Karpas-422 (cell line): ENCODE measurements around the gene HPS1. TPM values are rescaled to one million over a fixed set of nuclear protein-coding genes. Genes with fewer than 3 reads are reported as not detected.

Experiments
- DNase-seq: peaks from one replicate; pipeline ENCODE4 v3.0.0-alpha.2; 2015
- H2AFZ ChIP-seq: fragments of 200-600 bp; sonication (generic); 2 replicates; pipeline ENCODE4 v1.6.1; 2014; ENCODE audit warnings: antibody characterized with exemption, low read length, mixed read lengths
- H3K27ac ChIP-seq: fragments of 200-600 bp; sonication (generic); 2 replicates; pipeline ENCODE4 v1.5.1; 2014; ENCODE audit warnings: mild to moderate bottlenecking, low read length, moderate library complexity
- H3K27me3 ChIP-seq: fragments of 200-600 bp; sonication (generic); 2 replicates; pipeline ENCODE4 v1.6.1; 2014; ENCODE audit warnings: low read length, mixed read lengths
- H3K36me3 ChIP-seq: fragments of 200-600 bp; sonication (generic); 2 replicates; pipeline ENCODE4 v1.6.1; 2014; ENCODE audit warnings: low read length, mixed read lengths; ENCODE audit not compliant: insufficient read depth
- H3K4me1 ChIP-seq: fragments of 200-600 bp; sonication (generic); 2 replicates; pipeline ENCODE4 v1.6.1; 2014; ENCODE audit warnings: mild to moderate bottlenecking, low read length, mixed read lengths
- H3K4me2 ChIP-seq: fragments of 200-600 bp; sonication (generic); 2 replicates; pipeline ENCODE4 v1.6.1; 2014; ENCODE audit warnings: low read length, low read depth, mild to moderate bottlenecking; ENCODE audit not compliant: poor library complexity, severe bottlenecking
- H3K4me3 ChIP-seq: fragments of 200-600 bp; sonication (generic); 2 replicates; pipeline ENCODE4 v1.5.1; 2014; ENCODE audit warnings: mild to moderate bottlenecking, antibody characterized with exemption, low read length, mixed read lengths
- H3K79me2 ChIP-seq: fragments of 200-600 bp; sonication (generic); 2 replicates; pipeline ENCODE4 v1.6.1; 2014; ENCODE audit warnings: mild to moderate bottlenecking, low read length, mixed read lengths
- H3K9ac ChIP-seq: fragments of 200-600 bp; sonication (generic); 2 replicates; pipeline ENCODE4 v1.6.0; 2014; ENCODE audit warnings: low read length
- H3K9me2 ChIP-seq: fragments of 200-600 bp; sonication (generic), shearing (Covaris generic); replicated peaks from 2 replicates; pipeline ENCODE4 v1.6.0; 2014; ENCODE audit warnings: mild to moderate bottlenecking, low read length, moderate library complexity; ENCODE audit not compliant: insufficient read depth
- H3K9me3 ChIP-seq: fragments of 300-700, 200-600 bp; sonication (generic); 2 replicates; pipeline ENCODE4 v1.6.1; 2014; ENCODE audit warnings: low read length, mixed read lengths
- H4K20me1 ChIP-seq: fragments of 200-600 bp; sonication (generic); 2 replicates; pipeline ENCODE4 v1.6.1; 2014; ENCODE audit warnings: mild to moderate bottlenecking, antibody characterized with exemption, low read length, low read depth; ENCODE audit not compliant: insufficient read depth
- total RNA-seq: library from RNA; depleted of rRNA; stranded (reverse); fragments of >200 nt; shearing (Covaris generic); gene quantifications from 2 replicates; pipeline ENCODE4 v1.2.3, GENCODE V29; 2014; ENCODE audit warnings: low replicate concordance

Gene HPS1
- total RNA-seq, 1 experiment from 2014 or later, result 35.6 TPM

GRCh38 chr10:98482096-98482495 lies 35.4 kb upstream of the HPS1 start:
- Histone ChIP-seq H3K4me1 (no peaks in the 10 kb centered on the region), H3K4me2 (no peak overlapping the region), H2AFZ (no peak overlapping the region), H3K9me3 (no peaks in the 10 kb centered on the region), H3K9me2 (no peaks in the 10 kb centered on the region), H3K4me3 (no peak overlapping the region), H4K20me1 (no peaks in the 10 kb centered on the region), H3K27me3 (no peaks in the 10 kb centered on the region), H3K27ac (no peak overlapping the region), H3K9ac (no peak overlapping the region), H3K79me2 (no peaks in the 10 kb centered on the region), H3K36me3 (no peaks in the 10 kb centered on the region)
- no peak for DNase-seq

GRCh38 chr10:98481404-98481945 lies 34.7 kb upstream of the HPS1 start:
- Histone ChIP-seq H4K20me1 (no peaks in the 10 kb centered on the region), H3K9me3 (no peaks in the 10 kb centered on the region), H3K4me2 (no peak overlapping the region), H3K4me3 (no peak overlapping the region), H2AFZ (no peak overlapping the region), H3K27me3 (no peaks in the 10 kb centered on the region), H3K79me2 (no peaks in the 10 kb centered on the region), H3K4me1 (no peaks in the 10 kb centered on the region), H3K36me3 (no peaks in the 10 kb centered on the region), H3K9me2 (no peaks in the 10 kb centered on the region), H3K9ac (no peak overlapping the region), H3K27ac (no peak overlapping the region)
- DNase-seq, result no peak

GRCh38 chr10:98478430-98479222 lies 31.9 kb upstream of the HPS1 start:
- no peak overlapping the region for H3K4me2 ChIP-seq
- no peaks in the 10 kb centered on the region for H3K9me2 ChIP-seq
- no peak for DNase-seq
- H3K36me3 ChIP-seq, result no peaks in the 10 kb centered on the region
- no peaks in the 10 kb centered on the region for H3K4me1 ChIP-seq
- no peak overlapping the region for H2AFZ ChIP-seq
- no peaks in the 10 kb centered on the region for H4K20me1 ChIP-seq
- no peak overlapping the region for H3K27ac ChIP-seq
- H3K79me2 ChIP-seq, result no peaks in the 10 kb centered on the region
- H3K9ac ChIP-seq, result no peak overlapping the region
- no peaks in the 10 kb centered on the region for H3K27me3 ChIP-seq
- no peak overlapping the region for H3K4me3 ChIP-seq
- no peaks in the 10 kb centered on the region for H3K9me3 ChIP-seq

- Histone ChIP-seq H3K9ac (no peak overlapping the region), H3K9me3 (no peaks in the 10 kb centered on the region), H4K20me1 (no peaks in the 10 kb centered on the region), H3K27ac (no peak overlapping the region), H3K4me3 (no peak overlapping the region), H3K36me3 (no peaks in the 10 kb centered on the region), H3K79me2 (no peaks in the 10 kb centered on the region), H2AFZ (no peak overlapping the region), H3K4me1 (no peaks in the 10 kb centered on the region), H3K27me3 (no peaks in the 10 kb centered on the region), H3K4me2 (no peak overlapping the region), H3K9me2 (no peaks in the 10 kb centered on the region)
- no peak for DNase-seq
These were observed 31.1 kb upstream of the HPS1 start for GRCh38 chr10:98477861-98478260.

GRCh38 chr10:98474628-98475027 lies 27.9 kb upstream of the HPS1 start:
- no peaks in the 10 kb centered on the region for H3K4me1 ChIP-seq
- H3K79me2 ChIP-seq, result no peaks in the 10 kb centered on the region
- H3K36me3 ChIP-seq, result no peaks in the 10 kb centered on the region
- no peak overlapping the region for H3K9ac ChIP-seq
- no peak overlapping the region for H3K4me3 ChIP-seq
- H3K4me2 ChIP-seq, result no peak overlapping the region
- no peak overlapping the region for H2AFZ ChIP-seq
- no peak overlapping the region for H3K27ac ChIP-seq
- DNase-seq, result no peak
- no peaks in the 10 kb centered on the region for H3K9me2 ChIP-seq
- H4K20me1 ChIP-seq, result no peaks in the 10 kb centered on the region
- no peaks in the 10 kb centered on the region for H3K9me3 ChIP-seq
- H3K27me3 ChIP-seq, result no peaks in the 10 kb centered on the region

GRCh38 chr10:98472196-98472595 lies 25.5 kb upstream of the HPS1 start:
- no peak for DNase-seq
- H3K36me3 ChIP-seq, result no peaks in the 10 kb centered on the region

GRCh38 chr10:98470850-98471249 lies 24.1 kb upstream of the HPS1 start:
- H3K9me2 ChIP-seq, result no peaks in the 10 kb centered on the region
- H4K20me1 ChIP-seq, result no peaks in the 10 kb centered on the region
- H3K9me3 ChIP-seq, result no peaks in the 10 kb centered on the region
- no peak overlapping the region for H3K27ac ChIP-seq
- no peak for DNase-seq
- no peak overlapping the region for H3K4me2 ChIP-seq
- H2AFZ ChIP-seq, result no peak overlapping the region
- H3K36me3 ChIP-seq, result no peaks in the 10 kb centered on the region
- H3K4me1 ChIP-seq, result peaks cover 7% of the 10 kb centered on the region
- H3K27me3 ChIP-seq, result no peaks in the 10 kb centered on the region
- no peak overlapping the region for H3K9ac ChIP-seq
- no peaks in the 10 kb centered on the region for H3K79me2 ChIP-seq
- no peak overlapping the region for H3K4me3 ChIP-seq

More at GRCh38 chr10:98472196-98472595, 25.5 kb upstream of the HPS1 start:
- no peaks in the 10 kb centered on the region for H3K9me2 ChIP-seq
- H3K4me1 ChIP-seq, result peaks cover 7% of the 10 kb centered on the region
- H3K4me2 ChIP-seq, result no peak overlapping the region
- no peaks in the 10 kb centered on the region for H3K9me3 ChIP-seq
- H3K27me3 ChIP-seq, result no peaks in the 10 kb centered on the region
- no peak overlapping the region for H3K27ac ChIP-seq
- H3K79me2 ChIP-seq, result no peaks in the 10 kb centered on the region
- H3K9ac ChIP-seq, result no peak overlapping the region
- H4K20me1 ChIP-seq, result no peaks in the 10 kb centered on the region
- H2AFZ ChIP-seq, result no peak overlapping the region
- no peak overlapping the region for H3K4me3 ChIP-seq

GRCh38 chr10:98469001-98469931 lies 22.5 kb upstream of the HPS1 start:
- DNase-seq, result no peak
- no peak overlapping the region for H3K4me3 ChIP-seq

More at GRCh38 chr10:98469001-98469931, 22.5 kb upstream of the HPS1 start:
- Histone ChIP-seq H3K4me2 (no peak overlapping the region), H3K9me3 (no peaks in the 10 kb centered on the region), H3K9me2 (no peaks in the 10 kb centered on the region), H3K36me3 (no peaks in the 10 kb centered on the region), H3K4me1 (peaks cover 7% of the 10 kb centered on the region), H3K27ac (no peak overlapping the region), H4K20me1 (no peaks in the 10 kb centered on the region), H3K9ac (no peak overlapping the region), H2AFZ (no peak overlapping the region), H3K79me2 (no peaks in the 10 kb centered on the region), H3K27me3 (no peaks in the 10 kb centered on the region)
